H7 (cell line): Measurements from ENCODE around the gene NR3C2. TPM values are rescaled to one million over a fixed set of nuclear protein-coding genes. Genes with fewer than 3 reads are reported as not detected.
A peak's percentile ranks its signal among the peaks of the same experiment; 100 is the strongest.
"Not testable (repeated sequence)": the region's sequence is repeated elsewhere in the genome, so short reads cannot be mapped to it uniquely, and the experiment has no call there.

Source experiments
- DNase-seq: peaks from one replicate; pipeline ENCODE4 v3.0.0; 2012
- H3K27me3 ChIP-seq: 2 replicates; pipeline ENCODE4 v1.6.0; 2011; ENCODE audit warnings: mild to moderate bottlenecking, low read length; ENCODE audit not compliant: control insufficient read depth, insufficient read depth
- H3K36me3 ChIP-seq: replicated peaks from 2 replicates; pipeline ENCODE4 v1.5.1; 2011; ENCODE audit warnings: low read length; ENCODE audit not compliant: control insufficient read depth, insufficient read depth
- H3K4me3 ChIP-seq: 2 replicates; pipeline ENCODE4 v1.5.1; 2011; ENCODE audit warnings: low read depth, mild to moderate bottlenecking, control low read depth, low read length, moderate library complexity; ENCODE audit not compliant: insufficient read depth
- total RNA-seq: library from RNA; depleted of rRNA; stranded (reverse); fragments of >200 nt; shearing (Covaris generic); gene quantifications from 2 replicates; pipeline ENCODE4 v1.2.3, GENCODE V29; 2014

Gene NR3C2
- total RNA-seq, 1 experiment from 2014 or later, result 0.55 TPM

- Histone ChIP-seq H3K36me3 (no peaks in the 10 kb centered on the region), H3K27me3 (no peaks in the 10 kb centered on the region), H3K4me3 (no peak overlapping the region)
- DNase-seq, result no peak
Observed at GRCh38 chr4:148204892-148205291, 237.3 kb downstream of the NR3C2 start.

DNA sequence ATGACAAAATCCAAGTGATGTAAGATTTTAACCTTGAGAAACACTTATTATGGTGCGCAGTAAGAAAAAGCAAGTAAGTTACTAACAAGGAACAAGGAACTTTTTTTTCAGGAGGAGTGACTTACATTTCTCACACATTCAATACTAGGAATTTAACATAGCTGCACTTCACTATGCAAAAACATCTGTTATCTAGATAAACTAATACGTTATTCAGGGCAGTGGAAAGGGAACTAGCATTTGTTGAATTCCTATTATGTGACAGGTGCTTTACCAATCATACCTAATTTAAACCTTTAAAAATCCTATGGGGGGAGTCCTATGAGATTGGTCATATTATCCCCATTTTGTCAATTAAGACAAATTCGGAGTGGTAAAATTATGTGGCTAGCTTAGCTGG, 238.0 kb downstream of the NR3C2 start:
- no peak for DNase-seq
- Histone ChIP-seq H3K27me3 (no peaks in the 10 kb centered on the region), H3K36me3 (no peaks in the 10 kb centered on the region), H3K4me3 (no peak overlapping the region)

GRCh38 chr4:148203056-148203898, 238.9 kb downstream of the NR3C2 start:
- Histone ChIP-seq H3K4me3 (no peak overlapping the region), H3K27me3 (no peaks in the 10 kb centered on the region), H3K36me3 (no peaks in the 10 kb centered on the region)
- peak; percentile 23 for DNase-seq

DNA sequence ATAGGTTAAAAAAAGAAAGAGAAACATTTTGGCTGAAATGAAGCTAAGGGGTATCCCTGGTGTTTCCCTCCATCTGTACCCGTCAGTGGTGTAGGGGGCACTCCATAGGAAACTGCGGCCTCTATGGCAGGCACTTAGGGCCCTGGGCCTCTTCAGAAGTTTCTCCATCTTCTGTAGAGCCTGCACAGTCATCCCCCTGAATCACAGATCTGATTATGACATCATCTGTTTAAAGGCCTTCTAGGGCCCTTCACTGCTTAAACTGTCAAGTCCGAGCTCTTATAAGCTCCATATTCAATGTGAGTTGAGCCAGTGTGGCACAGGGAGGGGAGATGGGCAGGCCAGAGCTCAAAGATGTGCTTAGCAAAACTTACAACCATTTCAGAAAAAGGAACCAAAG, 241.3 kb downstream of the NR3C2 start:
- no peak for DNase-seq
- Histone ChIP-seq H3K36me3 (no peaks in the 10 kb centered on the region), H3K27me3 (no peaks in the 10 kb centered on the region), H3K4me3 (no peak overlapping the region)

DNA sequence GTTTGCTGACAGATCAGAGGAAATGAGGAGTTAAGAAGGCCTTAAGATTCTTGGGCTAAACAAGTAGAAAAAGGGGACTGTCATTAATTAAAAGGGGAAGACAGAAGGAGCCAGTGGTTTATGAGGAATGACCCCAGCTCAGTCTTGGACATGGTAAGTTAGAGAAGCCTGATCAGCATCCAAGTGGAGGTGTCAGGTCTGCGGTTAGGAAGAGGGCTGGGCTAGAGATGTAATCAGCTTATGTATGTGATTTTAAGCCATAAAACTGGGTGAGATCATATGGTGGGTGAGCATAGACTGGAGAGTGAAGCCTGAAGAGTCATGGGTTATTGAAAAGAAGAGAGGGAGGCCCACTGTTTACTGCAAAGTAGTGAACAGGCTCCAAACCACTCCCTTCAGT, 246.1 kb downstream of the NR3C2 start:
- Histone ChIP-seq H3K27me3 (no peaks in the 10 kb centered on the region), H3K36me3 (no peaks in the 10 kb centered on the region), H3K4me3 (no peak overlapping the region)
- no peak for DNase-seq

DNA sequence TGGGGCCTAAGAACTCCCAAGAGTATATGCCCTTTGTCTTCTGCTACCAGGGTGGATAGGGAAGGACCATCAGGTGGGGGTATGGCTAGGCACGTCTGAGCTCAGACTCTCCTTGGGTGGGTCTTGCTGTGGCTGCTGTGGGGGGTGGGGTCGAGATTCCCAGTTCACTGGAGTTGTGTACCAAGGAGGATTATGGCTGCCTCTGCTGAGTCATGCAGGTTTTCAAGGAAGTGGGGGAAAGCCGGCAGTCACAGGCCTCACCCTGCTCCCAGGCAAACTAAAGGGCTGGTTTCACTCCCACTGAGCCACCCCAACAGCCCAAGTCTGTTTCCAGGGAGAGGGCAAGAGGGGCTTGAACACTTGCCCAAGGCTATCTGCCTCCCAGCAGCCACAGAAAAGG, 249.7 kb downstream of the NR3C2 start:
- DNase-seq, result no peak
- H3K36me3 ChIP-seq, result no peaks in the 10 kb centered on the region
- no peaks in the 10 kb centered on the region for H3K27me3 ChIP-seq
- no peak overlapping the region for H3K4me3 ChIP-seq

- not testable (repeated sequence) for H3K27me3 ChIP-seq, H3K36me3 ChIP-seq, DNase-seq, H3K4me3 ChIP-seq
Observed at GRCh38 chr4:148187454-148188222, 254.6 kb downstream of the NR3C2 start.

- Histone ChIP-seq H3K27me3 (no peaks in the 10 kb centered on the region), H3K4me3 (no peak overlapping the region), H3K36me3 (no peaks in the 10 kb centered on the region)
- no peak for DNase-seq
Observed at GRCh38 chr4:148184922-148185321, 257.3 kb downstream of the NR3C2 start.

- Histone ChIP-seq H3K36me3 (no peaks in the 10 kb centered on the region), H3K4me3 (no peak overlapping the region), H3K27me3 (no peaks in the 10 kb centered on the region)
- no peak for DNase-seq
Observed at GRCh38 chr4:148182230-148182911, 259.8 kb downstream of the NR3C2 start.

DNA sequence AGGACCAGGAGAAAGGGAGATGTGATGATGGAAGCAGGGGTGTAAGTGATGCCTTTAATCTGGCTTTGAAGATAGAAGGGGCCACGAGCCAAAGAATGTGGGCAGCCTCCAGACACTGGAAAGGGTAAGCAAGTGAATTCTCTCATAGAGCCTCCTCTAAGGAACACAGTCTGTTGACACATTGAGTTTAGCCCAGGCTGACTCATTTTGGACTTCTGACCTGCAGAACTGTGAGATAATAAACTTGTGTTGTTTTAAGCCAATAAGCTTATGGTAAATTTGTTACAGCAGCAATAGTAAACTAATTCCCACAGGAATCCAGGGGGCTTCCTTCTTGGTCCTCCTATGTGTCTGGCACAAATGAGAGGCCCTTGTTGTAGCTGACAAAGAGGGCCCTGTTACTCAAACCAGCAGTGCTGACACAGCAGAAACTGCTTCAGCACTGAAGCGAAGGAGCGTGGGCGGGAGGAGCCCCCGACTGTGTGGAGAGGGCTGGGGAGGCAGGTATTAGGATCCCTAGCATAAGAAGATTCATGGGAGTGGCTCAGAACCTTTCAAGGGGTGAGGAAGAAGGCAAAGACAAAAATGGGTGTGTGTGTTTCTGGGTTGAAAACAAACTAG, 268.7 kb downstream of the NR3C2 start:
- Histone ChIP-seq H3K27me3 (no peaks in the 10 kb centered on the region), H3K4me3 (no peak overlapping the region), H3K36me3 (no peaks in the 10 kb centered on the region)
- DNase-seq, result no peak

DNA sequence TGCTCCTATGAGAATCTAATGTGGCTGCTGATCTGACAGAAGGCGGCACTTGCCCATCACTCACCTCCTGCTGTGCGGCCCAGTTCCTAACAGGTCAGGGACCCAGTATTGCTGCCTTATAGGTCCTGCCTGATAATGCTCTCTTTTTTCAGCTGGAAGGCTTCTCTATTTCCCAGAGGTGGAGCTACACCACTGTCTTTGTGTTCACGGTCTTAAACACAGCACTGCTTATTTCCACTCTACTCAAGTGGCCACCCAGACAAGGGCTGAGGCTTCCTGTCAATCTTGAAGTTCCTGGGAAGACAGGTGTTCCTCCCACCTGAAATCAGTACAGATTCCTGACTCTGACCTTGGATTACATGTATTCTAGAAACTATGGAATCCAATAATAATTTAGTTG, 270.6 kb downstream of the NR3C2 start:
- Histone ChIP-seq H3K27me3 (no peaks in the 10 kb centered on the region), H3K4me3 (no peak overlapping the region), H3K36me3 (no peaks in the 10 kb centered on the region)
- no peak for DNase-seq

- H3K4me3 ChIP-seq, result no peak overlapping the region
- H3K36me3 ChIP-seq, result no peaks in the 10 kb centered on the region
- DNase-seq, result no peak
- no peaks in the 10 kb centered on the region for H3K27me3 ChIP-seq
Observed at GRCh38 chr4:148170408-148171365, 271.5 kb downstream of the NR3C2 start.

DNA sequence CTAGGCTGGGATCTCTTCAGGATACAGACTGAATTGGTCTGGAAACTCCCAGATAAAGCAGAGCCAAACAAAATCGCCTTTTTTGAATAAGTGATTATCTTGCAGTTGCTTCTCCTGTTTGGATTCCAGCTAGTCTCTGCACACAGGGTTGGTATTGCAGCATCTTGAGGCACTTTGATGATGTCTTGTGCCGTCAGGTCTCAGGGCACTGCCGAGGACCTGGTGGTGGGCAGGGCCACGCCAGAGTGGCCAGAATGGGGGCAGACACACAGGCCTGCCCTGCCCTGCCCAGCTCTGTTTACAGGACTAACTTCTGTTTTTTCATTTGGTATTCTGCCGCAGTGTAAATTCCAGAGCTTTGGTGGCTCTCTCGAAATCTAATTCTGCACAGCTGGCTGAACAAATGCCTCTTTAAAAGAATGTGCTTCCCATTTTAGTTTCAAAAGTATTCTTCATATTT, 276.1 kb downstream of the NR3C2 start:
- no peaks in the 10 kb centered on the region for H3K27me3 ChIP-seq
- no peak overlapping the region for H3K4me3 ChIP-seq
- H3K36me3 ChIP-seq, result no peaks in the 10 kb centered on the region
- DNase-seq, result no peak
